Mucosa of rectum (tissue), 2 donors: Measurements from ENCODE around the gene REC114.
"Not testable (repeated sequence)": the region's sequence is repeated elsewhere in the genome, so short reads cannot be mapped to it uniquely, and the experiment has no call there.

Experiments used
- H3K27ac ChIP-seq, 2 donors: one replicate each; pipeline ENCODE4 v1.7.0; 2013; ENCODE audit warnings: inconsistent platforms in 2 of 2, low read depth in 2 of 2, low read length in 2 of 2
- H3K27me3 ChIP-seq, 2 donors: one replicate each; pipeline ENCODE4 v1.7.0; 2013; ENCODE audit warnings: low read length in 2 of 2; ENCODE audit not compliant: control insufficient read depth in 2 of 2, insufficient read depth in 2 of 2
- H3K36me3 ChIP-seq, 2 donors: one replicate each; pipeline ENCODE4 v1.7.0; 2013; ENCODE audit warnings: low read length in 2 of 2; ENCODE audit not compliant: control insufficient read depth in 2 of 2, insufficient read depth in 2 of 2
- H3K4me1 ChIP-seq, 2 donors: one replicate each; pipeline ENCODE4 v1.7.0; 2013; ENCODE audit warnings: low read length in 2 of 2, mild to moderate bottlenecking in 1 of 2; ENCODE audit not compliant: control insufficient read depth in 2 of 2, insufficient read depth in 2 of 2
- H3K4me3 ChIP-seq, 2 donors: one replicate each; pipeline ENCODE4 v1.7.0; 2013; ENCODE audit warnings: low read length in 2 of 2
- H3K9ac ChIP-seq, 2 donors: one replicate each; pipeline ENCODE4 v1.7.0; 2013; ENCODE audit warnings: low read length in 2 of 2, low read depth in 1 of 2, mild to moderate bottlenecking in 1 of 2
- H3K9me3 ChIP-seq, 2 donors: one replicate each; pipeline ENCODE4 v1.7.0; 2013; ENCODE audit warnings: low read length in 2 of 2; ENCODE audit not compliant: control insufficient read depth in 2 of 2
- donor health status: healthy.
- donor health status: Normal muscosa, but diverticular disease.

Gene REC114

GRCh38 chr15:73426323-73426994 lies 16.5 kb upstream of the REC114 start:
- no peaks in the 10 kb centered on the region for H3K9me3 ChIP-seq
- no peak overlapping the region for H3K27ac ChIP-seq
- H3K4me3 ChIP-seq: no peak overlapping the region
- H3K27me3 ChIP-seq: peaks cover 0 to 5% of the 10 kb centered on the region in 2 donors
- no peaks in the 10 kb centered on the region for H3K4me1 ChIP-seq
- no peaks in the 10 kb centered on the region for H3K36me3 ChIP-seq
- H3K9ac ChIP-seq: no peak overlapping the region

- not testable (repeated sequence) for H3K27me3 ChIP-seq, H3K27ac ChIP-seq, H3K4me3 ChIP-seq, H3K9me3 ChIP-seq, H3K36me3 ChIP-seq, H3K4me1 ChIP-seq, H3K9ac ChIP-seq
These were observed 11.6 kb upstream of the REC114 start for GRCh38 chr15:73431329-73431728.

- Histone ChIP-seq H3K9me3 (no peaks in the 10 kb centered on the region), H3K4me3 (no peak overlapping the region), H3K4me1 (no peaks in the 10 kb centered on the region), H3K27ac (no peak overlapping the region), H3K9ac (no peak overlapping the region), H3K36me3 (no peaks in the 10 kb centered on the region), H3K27me3 (peaks cover 3 to 10% of the 10 kb centered on the region in 2 donors)
These were observed 9.1 kb upstream of the REC114 start for GRCh38 chr15:73433873-73434272.

GRCh38 chr15:73436613-73437012 lies 6.4 kb upstream of the REC114 start:
- H3K9me3 ChIP-seq: no peaks in the 10 kb centered on the region
- no peaks in the 10 kb centered on the region for H3K4me1 ChIP-seq
- H3K27ac ChIP-seq: no peak overlapping the region
- H3K27me3 ChIP-seq: peaks cover 3 to 8% of the 10 kb centered on the region in 2 donors
- no peaks in the 10 kb centered on the region for H3K36me3 ChIP-seq
- H3K4me3 ChIP-seq: no peak overlapping the region
- H3K9ac ChIP-seq: no peak overlapping the region

- H3K4me1 ChIP-seq: no peaks in the 10 kb centered on the region
- no peaks in the 10 kb centered on the region for H3K9me3 ChIP-seq
- H3K4me3 ChIP-seq: no peak overlapping the region
- H3K27me3 ChIP-seq: peaks cover 3 to 8% of the 10 kb centered on the region in 2 donors
- H3K9ac ChIP-seq: no peak overlapping the region
- no peak overlapping the region for H3K27ac ChIP-seq
- no peaks in the 10 kb centered on the region for H3K36me3 ChIP-seq
These were observed 5.3 kb upstream of the REC114 start for GRCh38 chr15:73437543-73438109.

GRCh38 chr15:73438651-73439050 lies 4.3 kb upstream of the REC114 start:
- Histone ChIP-seq H3K4me1 (no peaks in the 10 kb centered on the region), H3K36me3 (no peaks in the 10 kb centered on the region), H3K27ac (no peak overlapping the region), H3K9me3 (no peaks in the 10 kb centered on the region), H3K4me3 (no peak overlapping the region), H3K27me3 (peaks cover 3 to 8% of the 10 kb centered on the region in 2 donors), H3K9ac (no peak overlapping the region)

GRCh38 chr15:73440571-73440970 lies 2.4 kb upstream of the REC114 start:
- Histone ChIP-seq H3K27me3 (peaks cover 0 to 8% of the 10 kb centered on the region in 2 donors), H3K4me3 (no peak overlapping the region), H3K4me1 (no peaks in the 10 kb centered on the region), H3K9ac (no peak overlapping the region), H3K27ac (no peak overlapping the region), H3K9me3 (no peaks in the 10 kb centered on the region), H3K36me3 (no peaks in the 10 kb centered on the region)

- Histone ChIP-seq H3K27ac (no peak overlapping the region), H3K9ac (no peak overlapping the region), H3K9me3 (no peaks in the 10 kb centered on the region), H3K36me3 (no peaks in the 10 kb centered on the region), H3K27me3 (peaks cover 0 to 6% of the 10 kb centered on the region in 2 donors), H3K4me1 (no peaks in the 10 kb centered on the region), H3K4me3 (no peak overlapping the region)
These were observed 543 bp upstream of the REC114 start for GRCh38 chr15:73442421-73442820.

GRCh38 chr15:73447471-73447870 lies 4.5 kb downstream of the REC114 start:
- H3K9ac ChIP-seq, H3K4me3 ChIP-seq, H3K27ac ChIP-seq, H3K4me1 ChIP-seq, H3K36me3 ChIP-seq, H3K27me3 ChIP-seq, H3K9me3 ChIP-seq: not testable (repeated sequence)

- not testable (repeated sequence) for H3K36me3 ChIP-seq, H3K9ac ChIP-seq, H3K27ac ChIP-seq, H3K4me3 ChIP-seq, H3K9me3 ChIP-seq, H3K4me1 ChIP-seq, H3K27me3 ChIP-seq
These were observed 5.3 kb downstream of the REC114 start for GRCh38 chr15:73448158-73448758.
